NB4 (cell line): ENCODE measurements around the gene UAP1.

Experiments used
- CTCF ChIP-seq: IDR thresholded peaks from one replicate; pipeline ENCODE4 v1.5.1; 2012; ENCODE audit warnings: low read depth, low read length
- MAX ChIP-seq: IDR thresholded peaks from 2 replicates; pipeline ENCODE4 v1.6.1; 2011; ENCODE audit warnings: low read depth, low read length
- MYC ChIP-seq: IDR thresholded peaks from 2 replicates; pipeline ENCODE4 v1.6.1; 2011; ENCODE audit warnings: low read depth, low read length
- POLR2A ChIP-seq: IDR thresholded peaks from 2 replicates; pipeline ENCODE4 v1.6.1; 2011; ENCODE audit warnings: mild to moderate bottlenecking; ENCODE audit not compliant: insufficient read length; ENCODE audit errors: extremely low read depth

GRCh38 chr1:162538815-162539431 is 22.6 kb upstream of the UAP1 start:
- TF ChIP-seq CTCF (no peak), POLR2A (no peak), MAX (no peak), MYC (no peak)
